HL-60/S4 treated with retinoic acid at 250 ng/mL for 4 days and 3 days (cell line): ENCODE data around the gene PIK3C2B.

Experiments used
- in situ Hi-C: fragments of 300-500 bp; cut with MboI; formaldehyde crosslinking; loops from 2 replicates; pipeline ENCODE4 v1.7.0; 2022; ENCODE audit warnings: low sequenced_read_pairs

The PIK3C2B gene

DNA sequence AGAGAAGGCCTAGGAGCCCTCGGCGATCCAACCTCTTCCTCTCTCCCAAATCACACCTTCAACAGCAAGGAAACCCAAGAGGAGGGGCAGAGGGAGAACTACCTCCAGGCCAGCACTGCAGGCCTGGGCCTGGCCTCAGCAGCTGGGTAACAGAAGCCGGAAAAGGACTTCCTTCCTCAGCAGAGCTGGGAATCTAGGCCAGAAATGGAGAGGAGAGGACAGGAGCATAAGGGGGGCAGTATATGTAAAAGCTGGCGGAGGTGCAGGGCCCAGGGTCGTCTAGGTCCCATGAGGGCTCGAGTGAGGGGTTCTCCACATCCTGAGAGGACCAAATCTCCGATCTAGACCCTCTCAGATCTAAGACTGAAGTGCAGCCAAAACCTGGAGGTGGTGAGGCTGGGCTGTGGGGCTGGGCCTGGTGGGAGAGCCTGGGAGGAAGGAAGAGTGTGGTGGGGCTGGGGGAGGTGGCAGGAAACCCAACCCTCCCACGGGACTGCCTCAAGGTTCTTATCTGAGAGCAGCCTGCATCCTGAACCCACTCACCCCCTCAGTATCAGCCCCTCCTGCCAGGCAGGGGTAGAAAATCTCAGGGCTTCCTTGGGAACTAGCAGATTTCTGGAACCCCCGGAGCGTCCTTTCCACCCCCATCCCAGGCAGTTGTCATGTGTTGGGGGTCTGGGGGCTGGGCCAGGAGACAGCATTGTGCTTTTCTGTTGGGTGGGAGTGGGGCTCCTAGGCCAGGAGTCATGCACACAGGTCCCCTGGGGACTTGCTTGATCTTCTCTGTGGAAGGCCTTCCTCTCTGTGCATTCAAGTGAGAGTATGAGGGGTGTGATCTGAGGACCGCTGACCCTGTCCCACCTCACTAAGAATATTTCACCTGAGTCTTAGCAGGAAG lies 33.0 kb downstream of the PIK3C2B start:
- in situ Hi-C loops: no loop called here

DNA sequence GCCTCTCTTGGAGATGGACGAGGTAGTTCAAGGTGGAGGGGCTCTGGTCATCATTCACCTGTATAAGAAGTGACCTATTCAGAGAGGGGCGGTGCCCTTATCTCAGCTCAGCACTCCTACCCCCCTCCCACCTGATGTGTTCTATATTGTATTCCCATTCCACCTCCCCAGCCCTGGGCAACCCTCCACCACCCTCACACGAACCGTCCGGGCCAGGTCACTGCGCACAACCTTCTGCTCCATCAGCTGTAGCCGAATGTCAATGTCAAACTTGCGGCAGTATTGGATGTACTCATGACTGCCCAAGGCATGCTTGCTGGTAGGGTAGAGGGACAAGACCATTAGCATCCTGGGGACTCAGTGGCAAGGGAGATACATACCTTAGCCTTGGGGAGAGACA lies 34.3 kb downstream of the PIK3C2B start:
- in situ Hi-C loops: no loop called here

DNA sequence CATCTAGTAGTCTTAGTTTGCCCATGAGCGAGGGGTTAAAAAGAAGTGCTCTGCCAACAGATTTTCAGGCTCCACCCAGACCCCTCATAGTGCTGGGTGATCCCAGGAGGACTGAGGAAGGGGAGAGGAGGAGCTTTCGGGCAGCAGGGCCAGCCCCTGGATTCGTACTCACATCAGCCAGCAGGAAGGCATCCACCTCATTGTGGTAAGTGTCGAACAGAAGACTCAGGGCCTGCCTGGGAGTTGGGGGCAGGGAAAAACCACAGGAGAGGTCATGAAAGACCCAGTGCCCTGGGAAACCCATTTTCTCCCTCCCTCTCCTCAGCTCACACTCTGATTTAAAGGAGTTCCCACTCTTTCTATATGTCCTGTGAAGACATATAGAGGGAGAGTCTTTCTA lies 34.9 kb downstream of the PIK3C2B start:
- in situ Hi-C loops: no loop called here

- in situ Hi-C loops: no loop called here
Measured at GRCh38 chr1:204457666-204458065, 36.9 kb downstream of the PIK3C2B start.

DNA sequence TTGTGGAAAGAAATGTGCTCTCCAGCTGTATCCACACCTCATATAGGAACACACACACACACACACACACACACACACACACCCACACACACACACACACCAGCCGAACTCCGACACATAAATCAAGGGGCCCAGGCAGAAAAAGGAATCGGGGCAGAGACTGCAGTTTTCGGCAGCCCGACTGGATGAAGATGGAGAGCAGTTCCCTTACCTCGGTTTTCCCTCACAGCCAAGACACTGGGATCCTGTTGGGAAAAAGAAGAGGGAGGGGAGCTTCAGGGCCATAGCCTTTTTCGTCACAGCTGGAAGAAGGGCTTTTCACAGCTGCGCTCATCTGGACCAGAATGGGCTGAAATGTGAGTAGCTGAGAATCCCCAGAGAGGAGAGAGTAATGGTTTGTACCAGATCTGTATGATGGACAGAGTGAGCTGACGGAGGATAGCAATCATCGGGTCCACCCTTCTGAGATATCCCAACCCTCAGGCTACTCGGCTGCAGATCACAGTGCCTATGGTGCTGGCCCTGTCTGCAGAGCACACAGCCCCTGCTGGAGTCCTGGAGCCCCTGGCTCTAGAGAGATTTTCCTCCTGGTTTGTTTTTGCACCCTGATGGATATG lies 37.7 kb downstream of the PIK3C2B start:
- in situ Hi-C loops: no loop called here

DNA sequence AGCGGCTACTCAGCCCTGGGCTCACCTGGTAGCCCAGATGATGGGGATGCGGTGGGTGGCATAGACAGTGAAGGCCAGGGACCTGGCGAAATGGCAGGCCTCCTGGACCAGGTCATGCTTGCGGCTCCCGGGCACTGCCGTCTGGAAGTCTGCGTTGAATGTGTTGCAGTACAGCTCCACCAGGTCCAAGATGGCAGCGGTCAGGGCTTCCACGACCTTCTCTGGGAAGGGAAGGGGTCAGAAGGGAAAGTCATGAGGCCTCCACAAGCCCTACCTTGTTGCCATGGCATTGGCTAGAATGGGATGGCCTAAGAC lies 38.8 kb downstream of the PIK3C2B start:
- in situ Hi-C loops: no loop called here

GRCh38 chr1:204455063-204455830 lies 39.4 kb downstream of the PIK3C2B start:
- in situ Hi-C loops: no loop called here

GRCh38 chr1:204454476-204454875 lies 40.1 kb downstream of the PIK3C2B start:
- in situ Hi-C loops: no loop called here

DNA sequence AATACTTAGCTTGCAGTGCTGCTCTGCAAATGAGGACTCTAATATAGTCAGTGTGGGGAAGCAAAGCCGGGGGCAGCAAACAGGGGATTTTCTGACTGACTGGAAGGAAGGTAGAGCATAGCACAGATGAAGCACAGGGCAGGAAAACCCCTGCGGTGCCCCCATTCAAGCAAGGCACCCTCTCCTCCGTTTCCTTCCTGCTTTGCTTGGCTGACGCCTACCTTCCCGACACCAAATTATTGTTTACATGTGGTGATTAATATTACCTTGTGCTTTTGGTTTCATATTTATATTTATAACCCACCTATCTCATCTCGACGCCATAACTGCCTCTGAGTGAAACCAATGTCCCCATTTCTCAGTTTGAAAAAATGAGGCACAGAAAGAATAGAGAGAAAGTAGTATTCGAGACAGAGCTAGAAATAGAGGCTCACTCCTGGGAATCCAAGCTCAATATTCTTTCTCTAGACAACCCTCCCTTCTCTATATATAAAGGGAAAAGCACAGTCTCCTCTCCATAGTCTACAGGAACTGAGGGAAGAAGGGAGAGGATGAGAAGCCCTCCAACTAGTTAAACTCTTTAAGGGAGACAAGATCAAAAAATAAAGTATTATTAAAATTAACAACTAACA lies 41.3 kb downstream of the PIK3C2B start:
- in situ Hi-C loops: no loop called here

DNA sequence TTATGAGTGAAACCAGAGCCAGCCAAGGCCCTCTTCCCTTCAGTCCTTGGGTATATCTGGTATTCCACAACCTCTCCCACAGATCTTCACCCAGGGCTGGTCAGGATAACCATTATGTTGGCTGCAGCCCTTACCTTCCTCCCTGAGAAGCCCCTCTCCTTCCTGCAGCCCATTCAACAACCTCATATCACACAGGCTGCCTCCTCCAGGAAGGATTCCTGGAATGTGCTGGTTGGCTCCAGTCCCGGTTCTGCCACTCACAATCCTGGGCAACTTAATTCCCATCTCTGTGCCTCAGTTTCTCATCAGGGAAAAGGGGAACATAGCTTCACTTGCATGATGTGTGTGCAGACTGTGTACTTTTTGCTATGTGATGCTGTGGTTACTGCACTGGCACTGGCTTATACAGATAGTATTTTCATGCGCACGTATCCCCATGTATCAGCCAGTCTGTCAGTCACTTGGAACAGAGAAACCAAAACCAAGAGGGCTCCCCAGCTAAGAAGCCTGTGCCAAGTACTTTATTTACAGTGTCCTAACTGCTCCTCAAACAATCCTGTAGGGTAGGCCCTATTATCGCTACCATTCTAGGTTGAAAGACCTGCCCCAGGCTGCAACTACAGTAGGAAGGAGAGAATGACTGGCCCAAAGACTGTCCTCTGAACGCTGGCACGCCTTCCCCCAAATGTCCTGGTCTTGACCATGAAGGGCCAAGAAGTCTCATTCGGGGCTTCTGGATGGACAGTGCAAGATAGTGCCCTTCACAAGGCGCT lies 43.1 kb downstream of the PIK3C2B start:
- in situ Hi-C loops: no loop called here

DNA sequence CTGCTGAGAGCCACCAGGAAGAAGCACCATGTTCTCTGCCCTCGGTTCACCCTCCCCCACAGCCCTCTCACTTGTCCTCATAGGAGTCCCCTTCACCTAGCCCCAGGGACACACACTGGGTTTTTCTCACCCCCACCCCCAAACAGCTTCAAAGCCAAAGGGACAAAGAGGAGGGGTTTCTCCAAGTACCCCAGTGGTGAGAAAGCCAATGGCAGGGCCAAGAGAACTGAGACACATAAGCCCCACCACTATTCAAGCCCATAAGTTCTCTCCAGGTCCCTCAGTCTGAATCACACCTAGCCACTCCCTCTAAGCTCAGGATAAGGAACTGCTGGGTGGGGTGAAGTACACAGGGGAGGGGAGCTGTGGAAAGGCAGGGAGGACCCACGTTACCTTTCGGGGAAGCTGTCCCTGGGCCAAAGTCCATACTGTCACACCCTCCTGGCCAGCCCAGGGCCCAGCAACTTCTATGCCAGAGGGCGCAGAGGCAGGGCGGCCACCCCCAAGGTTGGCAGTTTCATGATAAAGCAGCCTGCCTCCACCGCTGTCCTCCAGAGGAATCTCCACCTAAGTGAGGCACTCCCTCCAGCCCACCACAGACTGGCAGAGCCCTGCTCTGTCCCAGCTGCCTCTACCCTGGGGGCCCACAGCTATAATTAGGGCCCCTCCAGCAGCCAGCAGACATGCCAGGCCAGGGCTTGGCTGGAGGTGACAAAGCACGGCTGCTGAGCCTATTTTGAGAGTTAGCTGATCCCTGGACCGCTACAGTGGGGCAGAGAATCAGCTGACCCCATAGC lies 43.9 kb downstream of the PIK3C2B start:
- in situ Hi-C loops: no loop called here

GRCh38 chr1:204449678-204450280 lies 44.8 kb downstream of the PIK3C2B start:
- in situ Hi-C loops: no loop called here

- in situ Hi-C loops: no loop called here
Measured at GRCh38 chr1:204448991-204449677, 45.5 kb downstream of the PIK3C2B start.

- in situ Hi-C loops: no loop called here
Measured at GRCh38 chr1:204448344-204448964, 46.2 kb downstream of the PIK3C2B start.

DNA sequence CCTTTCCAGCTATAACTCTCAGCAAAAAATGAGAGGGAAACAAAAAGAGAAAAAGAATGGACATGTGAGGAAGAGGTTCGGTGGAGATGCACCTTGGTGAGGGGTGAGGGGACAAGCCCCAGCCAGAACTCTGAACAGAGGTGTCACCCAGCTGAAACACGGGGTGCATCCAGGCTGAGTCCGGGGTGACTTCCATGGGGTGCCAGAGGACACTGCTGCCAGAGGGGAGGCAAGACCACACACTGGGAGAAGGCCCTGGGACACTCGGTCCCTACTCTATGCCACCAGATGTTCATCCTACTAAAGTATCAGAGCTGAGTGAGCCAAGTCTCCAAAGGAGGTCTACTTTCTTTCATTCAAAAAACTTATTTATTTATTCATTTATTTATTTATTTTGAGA lies 46.9 kb downstream of the PIK3C2B start:
- in situ Hi-C loops: no loop called here

- in situ Hi-C loops: no loop called here
Measured at GRCh38 chr1:204447190-204447589, 47.4 kb downstream of the PIK3C2B start.

GRCh38 chr1:204446413-204447111 lies 48.0 kb downstream of the PIK3C2B start:
- in situ Hi-C loops: no loop called here
